Calu3 (cell line): ENCODE results near the gene MINDY2. TPM values are rescaled to one million over a fixed set of nuclear protein-coding genes. Genes with fewer than 3 reads are reported as not detected.
"Not testable (repeated sequence)": the region's sequence is repeated elsewhere in the genome, so short reads cannot be mapped to it uniquely, and the experiment has no call there.

Experiments
- BruUV-seq: library from RNA; stranded (reverse); fragments of 400-500 nt; replicated peaks from 2 replicates; lab custom pipeline; 2021; lab: Mats Ljungman, UMichigan
- CTCF ChIA-PET: fragments of 300-600 bp; sonication (Branson Sonifier 250); formaldehyde crosslinking; loops from one replicate; lab custom pipeline; 2022; ENCODE audit warnings: antibody characterized with exemption; lab: Charles Lee
- DNase-seq: peaks from one replicate; pipeline ENCODE4 v3.0.0; 2022
- H3K27ac Mint-ChIP-seq: one replicate; pipeline ENCODE4 v1.8.0; 2022; ENCODE audit warnings: mixed read lengths; ENCODE audit not compliant: unreplicated experiment
- H3K27me3 Mint-ChIP-seq: one replicate; pipeline ENCODE4 v1.8.0; 2022; ENCODE audit warnings: mixed read lengths; ENCODE audit not compliant: unreplicated experiment
- H3K36me3 Mint-ChIP-seq: one replicate; pipeline ENCODE4 v1.8.0; 2022; ENCODE audit warnings: mild to moderate bottlenecking, moderate library complexity, mixed read lengths; ENCODE audit not compliant: insufficient read depth, unreplicated experiment
- H3K4me1 Mint-ChIP-seq: one replicate; pipeline ENCODE4 v1.8.0; 2022; ENCODE audit warnings: mild to moderate bottlenecking, low read depth, mixed read lengths; ENCODE audit not compliant: unreplicated experiment
- H3K4me3 Mint-ChIP-seq: one replicate; pipeline ENCODE4 v1.8.0; 2022; ENCODE audit warnings: mild to moderate bottlenecking, low read depth, moderate library complexity, mixed read lengths; ENCODE audit not compliant: unreplicated experiment
- H3K9me3 Mint-ChIP-seq: one replicate; pipeline ENCODE4 v1.8.0; 2022; ENCODE audit warnings: low read depth, mixed read lengths; ENCODE audit not compliant: unreplicated experiment
- CTCF ChIP-seq: fragments of 200-600 bp; IDR thresholded peaks from one replicate; pipeline ENCODE4 v1.8.0; 2022; ENCODE audit warnings: antibody characterized with exemption; ENCODE audit not compliant: unreplicated experiment
- intact Hi-C: fragments of 100-400 bp; cut with micrococcal nuclease; formaldehyde crosslinking; loops from one replicate; pipeline ENCODE4 v1.10.0; 2022; ENCODE audit not compliant: unreplicated experiment
- total RNA-seq: library from RNA; stranded (reverse); gene quantifications from 2 replicates; pipeline ENCODE4 v1.2.3, GENCODE V29; 2022

Gene MINDY2
- total RNA-seq, 1 experiment from 2014 or later, result 59.0 TPM

GRCh38 chr15:58795825-58796224 lies 24.7 kb downstream of the MINDY2 start:
- no peak for DNase-seq
- H3K36me3 Mint-ChIP-seq, result peaks cover 60% of the 10 kb centered on the region
- TF ChIP-seq CTCF, result no peak
- BruUV-seq, result no TSS peak
- H3K4me1 Mint-ChIP-seq, result peaks cover 59% of the 10 kb centered on the region
- no peaks in the 10 kb centered on the region for H3K9me3 Mint-ChIP-seq
- H3K4me3 Mint-ChIP-seq, result peak overlapping the region; percentile 1
- peak overlapping the region; percentile 73 for H3K27ac Mint-ChIP-seq
- CTCF ChIA-PET, result interaction anchor here (0.5 to 0.6 kb wide), 2 partner anchors 8 to 64 kb away, joined by 3 to 4 read pairs; no protein-coding TSS in a partner anchor
- no peaks in the 10 kb centered on the region for H3K27me3 Mint-ChIP-seq
- intact Hi-C loops, result no loop called here

DNA sequence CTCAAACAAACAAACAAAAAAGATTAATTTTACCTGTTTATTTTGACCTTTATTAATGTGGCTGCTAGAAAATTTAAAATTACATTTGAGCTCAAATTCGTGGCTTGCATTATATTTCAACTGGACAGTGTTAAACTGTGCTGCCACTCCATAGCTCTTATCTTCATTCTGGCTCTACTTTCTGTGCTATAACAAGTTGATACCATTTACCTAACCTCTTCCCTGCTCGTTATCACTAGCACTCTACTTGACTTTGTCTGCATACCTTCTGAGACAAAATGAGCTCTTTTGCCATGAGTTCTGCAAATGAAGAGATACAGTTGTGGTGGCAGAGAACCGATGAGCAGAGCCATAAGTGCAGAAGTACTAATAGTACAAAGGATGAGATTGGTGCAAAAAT lies 26.4 kb downstream of the MINDY2 start:
- Mint-ChIP-seq H3K36me3 (peaks cover 57% of the 10 kb centered on the region), H3K4me3 (no peak overlapping the region), H3K27ac (no peak overlapping the region), H3K9me3 (no peaks in the 10 kb centered on the region), H3K27me3 (no peaks in the 10 kb centered on the region), H3K4me1 (peaks cover 47% of the 10 kb centered on the region)
- intact Hi-C loops, result no loop called here
- CTCF ChIA-PET, result no interaction called here
- BruUV-seq, result no TSS peak
- no peak for DNase-seq
- TF ChIP-seq CTCF, result no peak

- BruUV-seq, result no TSS peak
- CTCF ChIA-PET, result interaction anchor here (0.6 kb wide), 1 partner anchor 11 kb away, joined by 3 read pairs; no protein-coding TSS in a partner anchor
- Mint-ChIP-seq H3K27me3 (no peaks in the 10 kb centered on the region), H3K9me3 (no peaks in the 10 kb centered on the region), H3K4me1 (peaks cover 8% of the 10 kb centered on the region), H3K36me3 (peaks cover 31% of the 10 kb centered on the region), H3K27ac (peak overlapping the region; percentile 10), H3K4me3 (no peak overlapping the region)
- intact Hi-C loops, result no loop called here
- TF ChIP-seq CTCF, result no peak
- no peak for DNase-seq
Observed at GRCh38 chr15:58805095-58805494, 34.0 kb downstream of the MINDY2 start.

- BruUV-seq, DNase-seq, H3K27ac Mint-ChIP-seq, intact Hi-C loops, H3K4me1 Mint-ChIP-seq, H3K27me3 Mint-ChIP-seq, H3K4me3 Mint-ChIP-seq, H3K9me3 Mint-ChIP-seq: not testable (repeated sequence)
- H3K36me3 Mint-ChIP-seq, result peaks cover 42% of the 10 kb centered on the region
- CTCF ChIA-PET, result interaction anchor here (0.7 kb wide), 1 partner anchor 16 kb away, joined by 8 read pairs; no protein-coding TSS in a partner anchor
Observed at GRCh38 chr15:58823267-58823666, 52.2 kb downstream of the MINDY2 start.

DNA sequence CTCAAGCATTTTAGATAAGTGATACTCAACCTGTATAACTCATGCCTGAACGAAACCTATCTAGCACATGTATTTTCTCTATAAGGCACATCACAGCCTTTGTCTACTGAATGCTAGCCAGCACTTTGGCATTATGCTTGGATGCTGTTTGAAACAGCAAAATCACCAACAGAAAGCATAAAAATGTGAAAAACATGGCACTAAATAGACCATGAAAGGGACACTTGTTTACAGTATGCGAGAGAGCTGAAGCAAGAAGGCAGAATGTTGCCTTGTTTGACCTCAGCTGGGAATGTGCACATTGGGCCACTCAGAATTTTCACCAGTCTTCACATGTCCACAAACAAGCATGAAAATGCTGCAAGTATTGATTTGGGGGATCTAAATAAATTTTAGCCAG lies 59.5 kb downstream of the MINDY2 start:
- TF ChIP-seq CTCF, result no peak
- no TSS peak for BruUV-seq
- no peak for DNase-seq
- Mint-ChIP-seq H3K27ac (no peak overlapping the region), H3K27me3 (no peaks in the 10 kb centered on the region), H3K36me3 (peaks cover 38% of the 10 kb centered on the region), H3K4me3 (no peak overlapping the region), H3K4me1 (peaks cover 26% of the 10 kb centered on the region), H3K9me3 (no peaks in the 10 kb centered on the region)
- intact Hi-C loops, result no loop called here
- CTCF ChIA-PET, result interaction anchor here (1.1 kb wide), 1 partner anchor 51 kb away, joined by 3 read pairs; no protein-coding TSS in a partner anchor

DNA sequence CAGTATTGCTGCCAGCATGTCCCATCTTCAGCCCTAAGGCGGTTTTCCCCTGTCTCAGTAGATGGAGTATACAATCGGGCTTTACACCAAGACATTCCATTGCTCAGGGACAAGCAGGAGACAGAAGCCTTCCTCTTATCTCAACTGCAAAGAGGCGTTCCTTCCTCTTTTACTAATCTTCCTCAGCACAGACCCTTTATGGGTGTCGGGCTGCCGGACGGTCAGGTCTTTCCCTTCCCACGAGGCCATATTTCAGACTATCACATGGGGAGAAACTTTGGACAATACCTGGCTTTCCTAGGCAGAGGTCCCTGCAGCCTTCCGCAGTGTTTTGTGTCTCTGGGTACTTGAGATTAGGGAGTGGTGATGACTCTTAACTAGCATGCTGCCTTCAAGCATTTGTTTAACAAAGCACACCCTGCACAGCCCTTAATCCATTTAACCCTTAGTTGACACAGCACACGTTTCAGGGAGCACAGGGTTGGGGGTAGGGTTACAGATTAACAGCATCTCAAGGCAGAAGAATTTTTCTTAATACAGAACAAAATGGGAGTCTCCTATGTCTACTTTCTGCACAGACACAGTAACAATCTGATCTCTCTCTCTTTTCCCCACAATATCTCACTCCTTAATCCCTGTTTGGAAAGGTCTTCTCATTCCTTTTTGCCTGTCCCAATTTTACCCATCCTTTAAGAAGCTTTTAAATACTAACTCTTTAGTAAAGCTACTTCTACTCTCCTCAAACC lies 62.8 kb downstream of the MINDY2 start:
- BruUV-seq, intact Hi-C loops, H3K27me3 Mint-ChIP-seq, H3K9me3 Mint-ChIP-seq, DNase-seq, H3K4me3 Mint-ChIP-seq: not testable (repeated sequence)
- peak overlapping the region; percentile 28 for H3K27ac Mint-ChIP-seq
- H3K4me1 Mint-ChIP-seq, result peaks cover 18% of the 10 kb centered on the region
- H3K36me3 Mint-ChIP-seq, result peaks cover 24% of the 10 kb centered on the region
- CTCF ChIA-PET, result interaction anchor here (1.4 kb wide), 1 partner anchor 33 kb away, joined by 3 read pairs; no protein-coding TSS in a partner anchor
